ENCODE results near the gene PDE7B. TPM values are rescaled to one million over a fixed set of nuclear protein-coding genes. Genes with fewer than 3 reads are reported as not detected.

The PDE7B gene
- total RNA-seq, 1 experiment from 2014 or later: 0.03 TPM

- ChIA-PET POLR2A (no interaction called here), CTCF (no interaction called here)
- Histone ChIP-seq H3K9me3 (ENCODE audit: control insufficient read depth, insufficient read depth, low read depth, low read length) (no peaks in the 10 kb centered on the region), H3K36me3 (ENCODE audit: control insufficient read depth, insufficient read depth, low read length) (no peaks in the 10 kb centered on the region), H3K27me3 (ENCODE audit: control insufficient read depth, insufficient read depth, low read length) (no peaks in the 10 kb centered on the region), H3K4me1 (ENCODE audit: control insufficient read depth, insufficient read depth, low read length) (no peaks in the 10 kb centered on the region), H3K4me3 (ENCODE audit: low read depth in 2 of 2, low read length in 2 of 2) (no peak overlapping the region), H3K27ac (ENCODE audit: low read length) (no peak overlapping the region)
- in situ Hi-C loops (cut with HindIII; ENCODE audit: low pct_unique_long_range_greater_than_20kb, low sequenced_read_pairs): no loop called here
- intact Hi-C loops (cut with micrococcal nuclease; ENCODE audit: unreplicated experiment): no loop called here
- BruUV-seq (replicated peaks): no TSS peak
- no peak for DNase-seq (ENCODE audit: low read depth, low spot score)
- TF ChIP-seq CTCF (IDR thresholded peaks at IDR 0.05) (no peak), POLR2AphosphoS5 (IDR thresholded peaks at IDR 0.05; ENCODE audit: low read depth, low read length) (no peak), REST (IDR thresholded peaks at IDR 0.05; ENCODE audit: insufficient read depth in 1 of 2, low read depth in 2 of 2, low read length in 1 of 2) (no peak), TCF7L2 (IDR thresholded peaks at IDR 0.05; ENCODE audit: low read depth, low read length) (no peak), SIN3A (IDR thresholded peaks at IDR 0.05; ENCODE audit: borderline replicate concordance, insufficient read depth, low read depth, low read length) (no peak)
- no peak for ATAC-seq
These were observed 277.9 kb downstream of the PDE7B start for GRCh38 chr6:136129365-136129764.

GRCh38 chr6:136134268-136134667 lies 282.8 kb downstream of the PDE7B start:
- DNase-seq (ENCODE audit: low read depth, low spot score) (no peak), ATAC-seq (no peak)
- in situ Hi-C loops (cut with HindIII; ENCODE audit: low pct_unique_long_range_greater_than_20kb, low sequenced_read_pairs): no loop called here
- no peak overlapping the region for H3K4me3 ChIP-seq (ENCODE audit: low read depth in 2 of 2, low read length in 2 of 2)
- H3K36me3 ChIP-seq (ENCODE audit: control insufficient read depth, insufficient read depth, low read length): no peaks in the 10 kb centered on the region
- no peaks in the 10 kb centered on the region for H3K9me3 ChIP-seq (ENCODE audit: control insufficient read depth, insufficient read depth, low read depth, low read length)
- BruUV-seq (replicated peaks): no TSS peak
- H3K4me1 ChIP-seq (ENCODE audit: control insufficient read depth, insufficient read depth, low read length): peaks cover 9% of the 10 kb centered on the region
- no peak overlapping the region for H3K27ac ChIP-seq (ENCODE audit: low read length)
- CTCF ChIA-PET: no interaction called here
- intact Hi-C loops (cut with micrococcal nuclease; ENCODE audit: unreplicated experiment): no loop called here
- POLR2A ChIA-PET: no interaction called here
- H3K27me3 ChIP-seq (ENCODE audit: control insufficient read depth, insufficient read depth, low read length): no peaks in the 10 kb centered on the region
- TF ChIP-seq CTCF (IDR thresholded peaks at IDR 0.05) (no peak), TCF7L2 (IDR thresholded peaks at IDR 0.05; ENCODE audit: low read depth, low read length) (no peak), SIN3A (IDR thresholded peaks at IDR 0.05; ENCODE audit: borderline replicate concordance, insufficient read depth, low read depth, low read length) (no peak), REST (IDR thresholded peaks at IDR 0.05; ENCODE audit: insufficient read depth in 1 of 2, low read depth in 2 of 2, low read length in 1 of 2) (no peak), POLR2AphosphoS5 (IDR thresholded peaks at IDR 0.05; ENCODE audit: low read depth, low read length) (no peak)

Data from Panc1 (cell line).